NK-92 (cell line): Measurements from ENCODE around the gene NRG3.

ENCODE experiments used
- DNase-seq: peaks from one replicate; lab custom pipeline; 2025; ENCODE audit not compliant: unreplicated experiment; lab: John Stamatoyannopoulos, UW

The NRG3 gene

GRCh38 chr10:82084904-82085303 lies 209.9 kb downstream of the NRG3 start:
- DNase-seq, result no peak

- no peak for DNase-seq
Observed at GRCh38 chr10:82089327-82089726, 214.3 kb downstream of the NRG3 start.

GRCh38 chr10:82091413-82091812 lies 216.4 kb downstream of the NRG3 start:
- no peak for DNase-seq

- DNase-seq, result no peak
Observed at GRCh38 chr10:82092111-82092510, 217.1 kb downstream of the NRG3 start.

GRCh38 chr10:82124713-82125112 lies 249.7 kb downstream of the NRG3 start:
- no peak for DNase-seq

GRCh38 chr10:82128527-82128926 lies 253.5 kb downstream of the NRG3 start:
- DNase-seq, result no peak

GRCh38 chr10:82136103-82136502 lies 261.1 kb downstream of the NRG3 start:
- no peak for DNase-seq

- DNase-seq, result no peak
Observed at GRCh38 chr10:82144153-82144552, 269.2 kb downstream of the NRG3 start.

- DNase-seq, result no peak
Observed at GRCh38 chr10:82148764-82149163, 273.8 kb downstream of the NRG3 start.

- DNase-seq, result no peak
Observed at GRCh38 chr10:82149674-82150073, 274.7 kb downstream of the NRG3 start.

GRCh38 chr10:82150123-82150900 lies 275.3 kb downstream of the NRG3 start:
- no peak for DNase-seq

GRCh38 chr10:82160307-82160706 lies 285.3 kb downstream of the NRG3 start:
- no peak for DNase-seq

- no peak for DNase-seq
Observed at GRCh38 chr10:82161264-82161663, 286.3 kb downstream of the NRG3 start.

- DNase-seq, result no peak
Observed at GRCh38 chr10:82162549-82163195, 287.7 kb downstream of the NRG3 start.

- no peak for DNase-seq
Observed at GRCh38 chr10:82171899-82172298, 296.9 kb downstream of the NRG3 start.

GRCh38 chr10:82176587-82176986 lies 301.6 kb downstream of the NRG3 start:
- DNase-seq, result no peak

- no peak for DNase-seq
Observed at GRCh38 chr10:82190432-82191260, 315.7 kb downstream of the NRG3 start.

GRCh38 chr10:82191653-82192052 lies 316.7 kb downstream of the NRG3 start:
- no peak for DNase-seq

- no peak for DNase-seq
Observed at GRCh38 chr10:82192665-82193064, 317.7 kb downstream of the NRG3 start.

GRCh38 chr10:82194419-82194818 lies 319.4 kb downstream of the NRG3 start:
- DNase-seq, result no peak

GRCh38 chr10:82206831-82207230 lies 331.8 kb downstream of the NRG3 start:
- no peak for DNase-seq

- no peak for DNase-seq
Observed at GRCh38 chr10:82208726-82209125, 333.7 kb downstream of the NRG3 start.
